ENCODE data around the gene PPP2R5C. TPM values are rescaled to one million over a fixed set of nuclear protein-coding genes. Genes with fewer than 3 reads are reported as not detected.
"Not testable (repeated sequence)": the region's sequence is repeated elsewhere in the genome, so short reads cannot be mapped to it uniquely, and the experiment has no call there.

The PPP2R5C gene
- total and polyA plus RNA-seq, 2 experiments from 2014 or later = 60.4 to 84.9 TPM

DNA sequence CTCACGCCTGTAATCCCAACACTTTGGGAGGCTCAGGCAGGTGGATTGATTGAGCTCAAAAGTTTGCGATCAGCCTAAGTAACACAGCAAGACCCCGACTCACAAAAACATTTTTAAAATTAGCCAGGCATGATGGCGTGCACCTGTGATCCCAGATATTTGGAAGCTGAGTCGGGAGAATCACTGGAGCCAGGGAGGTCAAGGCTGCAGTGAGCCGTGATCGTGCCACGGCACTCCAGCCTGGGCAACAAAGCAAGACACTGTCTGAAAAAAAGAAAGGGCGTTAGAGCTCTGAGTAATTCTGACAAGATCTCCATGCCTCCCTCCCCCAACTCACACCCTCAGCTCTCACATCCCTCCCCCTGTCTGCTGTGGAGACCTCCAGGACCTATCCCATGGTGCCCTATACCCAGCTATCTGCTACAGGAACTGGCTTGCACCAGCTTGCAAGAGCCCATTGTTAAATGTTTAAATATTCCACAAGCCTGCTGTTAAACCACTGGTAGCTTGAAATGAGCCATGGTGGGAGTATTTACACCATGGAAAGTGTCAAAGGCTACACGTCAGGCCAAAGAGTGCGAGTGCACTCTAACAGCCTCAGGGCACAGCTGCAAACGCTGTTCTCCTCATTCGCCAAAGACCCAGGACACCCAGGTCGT lies 35.1 kb upstream of the PPP2R5C start:
- no peak overlapping the region for H3K4me3 ChIP-seq
- no peak for DNase-seq (ENCODE audit: low read depth in 1 of 2, low spot score in 1 of 2)
- H3K27me3 ChIP-seq = no peaks in the 10 kb centered on the region
- no peak overlapping the region for H3K27ac ChIP-seq
- H3K9me3 ChIP-seq (ENCODE audit: low read depth) = no peaks in the 10 kb centered on the region
- TF ChIP-seq, protein P1, sequence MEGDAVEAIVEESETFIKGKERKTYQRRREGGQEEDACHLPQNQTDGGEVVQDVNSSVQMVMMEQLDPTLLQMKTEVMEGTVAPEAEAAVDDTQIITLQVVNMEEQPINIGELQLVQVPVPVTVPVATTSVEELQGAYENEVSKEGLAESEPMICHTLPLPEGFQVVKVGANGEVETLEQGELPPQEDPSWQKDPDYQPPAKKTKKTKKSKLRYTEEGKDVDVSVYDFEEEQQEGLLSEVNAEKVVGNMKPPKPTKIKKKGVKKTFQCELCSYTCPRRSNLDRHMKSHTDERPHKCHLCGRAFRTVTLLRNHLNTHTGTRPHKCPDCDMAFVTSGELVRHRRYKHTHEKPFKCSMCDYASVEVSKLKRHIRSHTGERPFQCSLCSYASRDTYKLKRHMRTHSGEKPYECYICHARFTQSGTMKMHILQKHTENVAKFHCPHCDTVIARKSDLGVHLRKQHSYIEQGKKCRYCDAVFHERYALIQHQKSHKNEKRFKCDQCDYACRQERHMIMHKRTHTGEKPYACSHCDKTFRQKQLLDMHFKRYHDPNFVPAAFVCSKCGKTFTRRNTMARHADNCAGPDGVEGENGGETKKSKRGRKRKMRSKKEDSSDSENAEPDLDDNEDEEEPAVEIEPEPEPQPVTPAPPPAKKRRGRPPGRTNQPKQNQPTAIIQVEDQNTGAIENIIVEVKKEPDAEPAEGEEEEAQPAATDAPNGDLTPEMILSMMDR (IDR thresholded peaks at IDR 0.05; ENCODE audit: low read depth, low read length) = no peak
- H3K36me3 ChIP-seq = no peaks in the 10 kb centered on the region
- H3K4me1 ChIP-seq (ENCODE audit: low read depth) = no peaks in the 10 kb centered on the region

DNA sequence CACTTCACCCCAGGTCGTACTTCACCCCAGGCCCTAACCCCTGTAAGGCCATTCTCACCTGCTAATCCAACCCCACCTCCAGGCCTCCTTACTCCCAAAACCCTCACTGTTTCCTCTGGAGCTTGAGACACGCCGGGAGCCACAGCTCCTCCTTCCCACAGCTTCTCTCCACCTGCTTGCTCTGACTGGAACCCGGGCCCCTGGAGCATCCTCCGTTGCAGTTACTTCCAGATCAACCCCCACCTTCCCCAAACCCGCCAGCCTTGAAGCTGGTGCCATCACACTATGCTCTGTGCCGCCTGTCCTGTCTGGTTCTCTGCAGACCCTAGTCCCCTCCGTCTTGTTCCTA lies 34.6 kb upstream of the PPP2R5C start:
- Histone ChIP-seq H3K4me1 (ENCODE audit: low read depth) (no peaks in the 10 kb centered on the region), H3K27ac (no peak overlapping the region), H3K4me3 (no peak overlapping the region), H3K27me3 (no peaks in the 10 kb centered on the region), H3K9me3 (ENCODE audit: low read depth) (no peaks in the 10 kb centered on the region), H3K36me3 (no peaks in the 10 kb centered on the region)
- no peak for DNase-seq (ENCODE audit: low read depth in 1 of 2, low spot score in 1 of 2)
- TF ChIP-seq, protein P1 (IDR thresholded peaks at IDR 0.05; ENCODE audit: low read depth, low read length) = no peak

DNA sequence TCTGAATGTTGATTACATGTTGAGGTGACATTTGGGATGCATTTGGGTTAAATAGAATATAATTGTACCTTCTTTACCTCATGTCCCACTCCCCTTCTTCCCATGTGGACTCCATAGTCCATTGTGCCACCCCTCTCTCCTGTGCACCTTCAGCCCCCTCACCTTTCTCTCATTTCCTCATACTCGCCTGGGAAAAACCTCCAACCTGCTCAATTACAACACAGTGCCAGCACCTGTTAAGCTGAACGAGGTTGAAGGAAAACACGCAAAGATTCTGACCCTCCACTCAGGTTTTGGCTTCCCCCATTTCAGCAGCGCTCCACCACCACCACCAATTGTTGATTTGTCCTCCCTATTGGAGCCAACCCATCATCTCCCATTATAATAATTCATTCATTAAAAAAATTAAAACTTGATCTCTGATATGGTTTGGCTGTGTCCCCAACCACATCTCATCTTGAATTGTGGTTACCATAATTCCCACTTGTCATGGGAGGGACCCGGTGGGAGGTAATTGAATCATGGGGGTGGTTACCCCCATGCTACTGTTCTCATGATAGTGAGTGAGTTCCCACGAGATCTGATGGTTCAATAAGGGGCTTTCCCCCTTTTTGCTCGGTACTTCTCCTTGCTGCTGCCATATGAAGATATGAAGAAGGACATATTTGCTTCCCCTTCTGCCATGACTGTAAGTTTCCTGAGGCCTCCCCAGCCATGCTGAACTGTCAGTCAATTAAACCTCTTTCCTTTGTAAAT lies 33.7 kb upstream of the PPP2R5C start:
- Histone ChIP-seq H3K27ac (no peak overlapping the region), H3K4me1 (ENCODE audit: low read depth) (no peaks in the 10 kb centered on the region), H3K4me3 (no peak overlapping the region), H3K27me3 (no peaks in the 10 kb centered on the region), H3K36me3 (no peaks in the 10 kb centered on the region), H3K9me3 (ENCODE audit: low read depth) (no peaks in the 10 kb centered on the region)
- no peak for DNase-seq (ENCODE audit: low read depth in 1 of 2, low spot score in 1 of 2)
- TF ChIP-seq, protein P1 (IDR thresholded peaks at IDR 0.05; ENCODE audit: low read depth, low read length) = no peak

DNA sequence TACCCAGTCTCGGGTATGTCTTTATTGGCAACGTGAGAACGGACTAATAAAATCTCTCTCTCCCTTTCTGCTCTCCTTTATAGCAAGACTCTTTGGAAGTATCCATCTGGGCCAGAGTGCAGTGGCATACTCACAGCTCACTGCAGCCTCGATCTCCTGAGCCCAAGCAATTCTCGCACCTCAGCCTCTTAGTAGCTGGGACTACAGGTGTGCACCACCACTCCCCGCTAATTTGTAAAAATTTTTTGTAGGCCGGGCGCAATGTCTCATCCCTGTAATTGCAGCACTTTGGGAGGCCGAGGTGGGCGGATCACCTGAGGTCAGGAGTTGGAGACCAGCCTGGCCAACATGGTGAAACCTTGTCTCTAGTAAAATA lies 33.2 kb upstream of the PPP2R5C start:
- TF ChIP-seq, protein P1 (IDR thresholded peaks at IDR 0.05; ENCODE audit: low read depth, low read length) = no peak
- no peak for DNase-seq (ENCODE audit: low read depth in 1 of 2, low spot score in 1 of 2)
- Histone ChIP-seq H3K36me3 (no peaks in the 10 kb centered on the region), H3K9me3 (ENCODE audit: low read depth) (no peaks in the 10 kb centered on the region), H3K27ac (no peak overlapping the region), H3K27me3 (no peaks in the 10 kb centered on the region), H3K4me3 (no peak overlapping the region), H3K4me1 (ENCODE audit: low read depth) (no peaks in the 10 kb centered on the region)

DNA sequence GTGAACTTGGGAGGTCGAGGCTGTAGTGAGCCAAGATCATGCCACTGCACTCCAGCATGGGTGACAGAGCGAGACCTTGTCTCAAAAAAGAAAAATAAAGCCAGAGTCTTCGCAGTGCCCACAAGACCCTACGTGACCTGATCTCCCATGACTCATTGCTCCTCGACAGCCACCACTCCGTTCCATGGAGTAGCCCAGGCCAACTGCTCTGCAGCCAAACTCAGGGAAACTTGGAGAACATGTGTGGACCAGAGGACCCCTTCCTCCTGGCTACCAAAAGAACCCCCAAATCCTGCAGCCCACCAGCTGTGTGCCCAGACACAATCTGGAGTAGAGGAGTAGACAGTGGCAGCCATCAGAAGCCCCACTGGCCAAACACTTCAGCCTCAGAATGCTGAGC lies 32.1 kb upstream of the PPP2R5C start:
- Histone ChIP-seq H3K9me3 (ENCODE audit: low read depth) (no peaks in the 10 kb centered on the region), H3K4me1 (ENCODE audit: low read depth) (no peaks in the 10 kb centered on the region), H3K27me3 (no peaks in the 10 kb centered on the region), H3K36me3 (no peaks in the 10 kb centered on the region), H3K4me3 (no peak overlapping the region), H3K27ac (no peak overlapping the region)
- TF ChIP-seq, protein P1 (IDR thresholded peaks at IDR 0.05; ENCODE audit: low read depth, low read length) = no peak
- DNase-seq (ENCODE audit: low read depth in 1 of 2, low spot score in 1 of 2) = no peak

DNA sequence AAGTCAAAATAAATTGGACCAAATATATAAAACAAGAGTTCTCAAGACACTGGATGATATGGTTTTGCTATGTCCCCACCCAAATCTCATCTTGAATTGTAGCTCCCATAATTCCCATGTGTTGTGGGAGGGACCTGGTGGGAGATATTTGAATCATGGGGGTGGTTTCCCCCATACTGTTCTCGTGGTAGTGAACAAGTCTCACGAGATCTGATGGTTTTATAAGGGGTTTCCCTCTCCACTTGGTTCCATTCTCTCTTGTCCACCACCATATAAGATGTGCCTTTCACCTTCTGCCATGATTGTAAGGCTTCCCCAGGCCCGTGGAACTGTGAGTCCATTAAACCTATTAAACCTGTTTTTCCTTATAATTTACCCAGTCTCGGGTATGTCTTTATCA lies 31.4 kb upstream of the PPP2R5C start:
- H3K27ac ChIP-seq = not testable (repeated sequence)

More for the DNA sequence above, 31.4 kb upstream of the PPP2R5C start:
- H3K27me3 ChIP-seq; H3K4me3 ChIP-seq; H3K9me3 ChIP-seq (ENCODE audit: low read depth); DNase-seq (ENCODE audit: low read depth in 1 of 2, low spot score in 1 of 2); H3K4me1 ChIP-seq (ENCODE audit: low read depth); H3K36me3 ChIP-seq: not testable (repeated sequence)

Data from cardiac muscle cell (in vitro differentiated cells and primary cell).